HepG2 (cell line): Measurements from ENCODE around the gene YPEL3. TPM values are rescaled to one million over a fixed set of nuclear protein-coding genes. Genes with fewer than 3 reads are reported as not detected.

Experiments
- ATAC-seq: fragments of 200-7000 bp; cut with Tn5 transposase; 3 replicates; pipeline ENCODE4 v1.9.1; 2020; ENCODE audit warnings: mild to moderate bottlenecking, moderate library complexity
- BruUV-seq: library from RNA; stranded (reverse); fragments of 400-500 nt; replicated peaks from 2 replicates; lab custom pipeline; 2021; lab: Mats Ljungman, UMichigan
- CTCF ChIA-PET: fragments of 300-600 bp; formaldehyde crosslinking; extraction: SDS; loops from one replicate; lab custom pipeline; 2021; ENCODE audit warnings: low total read pairs, inconsistent platforms, low intra/inter-chr PET ratio; lab: Yijun Ruan, JAX
- POLR2A ChIA-PET: fragments of 350-600 bp; sonication (Branson Sonifier 250); formaldehyde crosslinking; loops from one replicate; lab custom pipeline; 2020; ENCODE audit warnings: antibody characterized with exemption, inconsistent platforms; lab: Yijun Ruan, JAX
- DNase-seq: peaks from one replicate; pipeline ENCODE4 v3.0.0-alpha.2; 2015; ENCODE audit warnings: low spot score
- FAIRE-seq: peaks from 3 replicates; lab custom pipeline; 2011; peaks lifted over from hg19 to GRCh38; lab: Jason Lieb, UNC
- H2AFZ ChIP-seq: one replicate; pipeline ENCODE4 v1.6.1; 2011; ENCODE audit warnings: low read length, inconsistent platforms
- H3K27ac ChIP-seq: fragments of 300-600 bp; 3 replicates; pipeline ENCODE4 v1.8.0; 2011; ENCODE audit warnings: mixed run types, mild to moderate bottlenecking, mixed read lengths, low read length, inconsistent platforms; ENCODE audit not compliant: insufficient read depth; ENCODE audit errors: extremely low read length
- H3K27me3 ChIP-seq, 2 experiments: fragments of 200-600 bp in 1 of 2; 2 replicates in 1 of 2; 3 replicates in 1 of 2; pipeline versions ENCODE4 v1.6.0 to v1.8.0; 2011; ENCODE audit warnings: low read length in 2 of 2, mild to moderate bottlenecking in 2 of 2, moderate library complexity in 2 of 2, inconsistent platforms in 1 of 2; ENCODE audit not compliant: insufficient read depth in 2 of 2, control insufficient read depth in 1 of 2
- H3K36me3 ChIP-seq, 2 experiments: fragments of 200-600 bp in 1 of 2; replicated peaks in 1 of 2; 2 replicates in 1 of 2; 3 replicates in 1 of 2; pipeline versions ENCODE4 v1.5.1 to v1.8.0; 2011; ENCODE audit warnings: low read length in 2 of 2, inconsistent platforms in 1 of 2; ENCODE audit not compliant: insufficient read depth in 2 of 2, control insufficient read depth in 1 of 2
- H3K4me1 ChIP-seq: 2 replicates; pipeline ENCODE4 v1.5.1; 2012; ENCODE audit warnings: low read length, inconsistent platforms; ENCODE audit not compliant: insufficient read depth
- H3K4me2 ChIP-seq: 2 replicates; pipeline ENCODE4 v1.6.0; 2011; ENCODE audit warnings: low read depth, low read length, inconsistent platforms
- H3K4me3 ChIP-seq, 3 experiments: fragments of 200-600 bp in 1 of 3; sonication (generic), shearing (Covaris generic) in 1 of 3; replicated peaks in 1 of 3; 2 replicates each; pipeline ENCODE4 v1.5.1; 2011 to 2016; ENCODE audit warnings: low read length in 3 of 3, inconsistent platforms in 2 of 3, low read depth in 2 of 3, mild to moderate bottlenecking in 2 of 3, control low read depth in 1 of 3, mixed read lengths in 1 of 3; ENCODE audit not compliant: insufficient read depth in 1 of 3
- H3K79me2 ChIP-seq: one replicate; pipeline ENCODE4 v1.6.1; 2011; ENCODE audit warnings: low read length, inconsistent platforms; ENCODE audit not compliant: insufficient read depth
- H3K9ac ChIP-seq: 2 replicates; pipeline ENCODE4 v1.6.0; 2011; ENCODE audit warnings: mild to moderate bottlenecking, low read depth, low read length, inconsistent platforms; ENCODE audit not compliant: insufficient read depth
- H3K9me3 ChIP-seq: 2 replicates; pipeline ENCODE4 v1.5.1; 2012; ENCODE audit warnings: mild to moderate bottlenecking, low read length
- H4K20me1 ChIP-seq: 2 replicates; pipeline ENCODE4 v1.6.0; 2011; ENCODE audit warnings: inconsistent platforms, mild to moderate bottlenecking, low read length, moderate library complexity; ENCODE audit not compliant: insufficient read depth
- AGO2 ChIP-seq: fragments of 200-400 bp; formaldehyde crosslinking; optimal IDR thresholded peaks from 2 replicates; pipeline ENCODE3; 2017; ENCODE audit warnings: mild to moderate bottlenecking, low read depth, low read length, moderate library complexity
- DMAP1 ChIP-seq: IDR thresholded peaks from 2 replicates; pipeline ENCODE4 v1.6.1; 2016
- FLYWCH1 ChIP-seq: sonication (generic); formaldehyde crosslinking; IDR thresholded peaks from 2 replicates; pipeline ENCODE4 v1.8.1; 2023; ENCODE audit warnings: mild to moderate bottlenecking, missing genetic modification reagents
- HNRNPUL1 ChIP-seq: fragments of 200-400 bp; formaldehyde crosslinking; IDR thresholded peaks from 2 replicates; pipeline ENCODE4 v1.6.1; 2017; ENCODE audit warnings: low read depth, mild to moderate bottlenecking, low read length, moderate library complexity
- NKX3-1 ChIP-seq: sonication (generic); formaldehyde crosslinking; IDR thresholded peaks from 2 replicates; pipeline ENCODE4 v1.5.0; 2020; ENCODE audit warnings: missing genetic modification reagents
- POLR2G ChIP-seq: fragments of 200-400 bp; formaldehyde crosslinking; IDR thresholded peaks from 2 replicates; pipeline ENCODE4 v1.6.1; 2018; ENCODE audit warnings: mild to moderate bottlenecking, low read depth, low read length, moderate library complexity
- RBFOX2 ChIP-seq: fragments of 200-400 bp; formaldehyde crosslinking; IDR thresholded peaks from 2 replicates; pipeline ENCODE4 v1.6.1; 2017; ENCODE audit warnings: low read depth, mild to moderate bottlenecking, low read length
- SMARCE1 ChIP-seq: fragments of 450-650 bp; IDR thresholded peaks from 2 replicates; pipeline ENCODE4 v1.6.1; 2017; ENCODE audit warnings: borderline replicate concordance
- TBX2 ChIP-seq: sonication (generic); formaldehyde crosslinking; IDR thresholded peaks from 2 replicates; pipeline ENCODE4 v1.5.0; 2020; ENCODE audit warnings: missing genetic modification reagents, mild to moderate bottlenecking, borderline replicate concordance
- ZNF589 ChIP-seq: sonication (generic); formaldehyde crosslinking; conservative IDR thresholded peaks from 2 replicates; pipeline ENCODE4 v1.8.0; 2022; ENCODE audit warnings: mild to moderate bottlenecking, moderate library complexity, missing genetic modification reagents
- WGBS: methylation state at CpG from one replicate; pipeline ENCODE4 v1.1.6; 2017; ENCODE audit warnings: low lambda C conversion rate; 5-methylcytosine and 5-hydroxymethylcytosine counted together
- in situ Hi-C: cut with HindIII; loops from 2 replicates; pipeline ENCODE4 v1.10.0; 2017; ENCODE audit warnings: low pct_unique_long_range_greater_than_20kb; ENCODE audit not compliant: extremely low pct_ligation_motif_present
- intact Hi-C: fragments of 100-400 bp; cut with micrococcal nuclease; formaldehyde crosslinking; loops from one replicate; pipeline ENCODE4 v1.10.0; 2022; ENCODE audit not compliant: unreplicated experiment
- polyA plus RNA-seq, 8 experiments: library from polyadenylated mRNA; depleted of rRNA in 3 of 8; stranded (reverse) in 7 of 8; unstranded in 1 of 8; fragments of >200 nt; fragmentation: Illumina TruSeq in 4 of 8; extraction: Trizol in 4 of 8; gene quantifications; 2 replicates each; pipeline versions ENCODE4 v1.2.1 to v1.2.3, GENCODE V29; 2011 to 2016; ENCODE audit warnings: low read depth in 4 of 8, missing spikeins in 1 of 8, mixed read lengths in 1 of 8; ENCODE audit not compliant: insufficient read depth in 1 of 8
- total RNA-seq, 5 experiments: library from RNA; depleted of rRNA; stranded (reverse); fragments of >200 nt; fragmentation: Illumina TruSeq; extraction: Trizol; gene quantifications; 2 replicates each; pipeline ENCODE4 v1.2.3, GENCODE V29; 2016; ENCODE audit warnings: low read depth in 1 of 5

YPEL3 gene
- total and polyA plus RNA-seq, 2 of the 13 experiments (the other 11 are each of a cell fraction or from before 2014, with no cell fraction given) = 5.4 to 47.0 TPM

DNA sequence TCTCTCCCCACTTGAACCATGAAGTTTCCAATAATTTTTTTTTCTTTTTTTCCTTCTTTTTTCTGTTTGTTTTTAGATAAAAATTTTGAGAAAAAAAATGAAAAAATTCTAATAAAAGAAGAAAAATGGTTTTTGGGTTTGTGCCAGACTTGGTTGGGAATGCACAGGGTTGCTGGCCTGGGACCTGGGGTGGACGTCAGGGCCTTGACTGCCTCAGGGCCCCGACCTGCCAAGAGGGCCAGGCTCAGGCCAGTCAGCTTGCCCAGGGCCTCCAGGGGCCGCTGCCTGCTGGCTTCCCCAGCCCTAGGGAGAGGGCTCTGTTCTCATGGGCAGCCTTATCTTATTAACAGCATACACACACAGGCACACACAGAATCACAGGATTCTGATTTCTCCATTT is 10.8 kb downstream of the YPEL3 start (continued):
- TF ChIP-seq FLYWCH1 (CRISPR knock-in tag) (no peak), NKX3-1 (CRISPR knock-in tag) (no peak), POLR2G (peak; percentile 26; the same call in 1 of the 2 replicates), ZNF589 (CRISPR knock-in tag) (no peak)

DNA sequence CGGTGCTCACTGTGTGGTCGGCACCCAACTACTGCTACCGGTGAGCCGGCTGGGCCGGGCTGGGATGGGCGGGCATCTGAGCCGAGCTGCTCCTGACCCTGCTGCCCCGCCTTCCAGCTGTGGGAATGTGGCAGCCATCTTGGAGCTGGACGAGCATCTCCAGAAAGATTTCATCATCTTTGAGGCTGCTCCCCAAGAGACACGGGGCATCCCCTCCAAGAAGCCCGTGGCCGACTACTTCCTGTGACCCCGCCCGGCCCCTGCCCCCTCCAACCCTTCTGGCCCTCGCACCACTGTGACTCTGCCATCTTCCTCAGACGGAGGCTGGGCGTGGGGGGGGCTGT is 11.2 kb downstream of the YPEL3 start:
- H3K27ac ChIP-seq = no peak overlapping the region
- H3K9me3 ChIP-seq = no peaks in the 10 kb centered on the region
- POLR2A ChIA-PET = interaction anchor here (2.2 kb wide), 1 partner anchor 19 kb away, joined by 11 read pairs; the partner anchor contains the start of gene ALDOA
- H2AFZ ChIP-seq = no peak overlapping the region
- no peak for TF ChIP-seq TBX2 (CRISPR knock-in tag)
- peak; percentile 57 for TF ChIP-seq RBFOX2
- TF ChIP-seq AGO2 = peak; percentile 13
- TF ChIP-seq SMARCE1 = no peak
- no peak for TF ChIP-seq DMAP1 (CRISPR knock-in tag)
- TF ChIP-seq HNRNPUL1 = no peak
- no peaks in the 10 kb centered on the region for H3K27me3 ChIP-seq
- H3K9ac ChIP-seq = no peak overlapping the region
- no peak for DNase-seq
- H3K36me3 ChIP-seq = peaks cover 24 to 45% of the 10 kb centered on the region in 2 experiments
- H3K4me3 ChIP-seq = no peak overlapping the region
- FAIRE-seq = no peak
- ATAC-seq = no peak
- no peak overlapping the region for H3K4me2 ChIP-seq
- H4K20me1 ChIP-seq = no peaks in the 10 kb centered on the region
- no TSS peak for BruUV-seq
- WGBS = 95% methylated on average over 17 of the region's 17 CpGs
- CTCF ChIA-PET = no interaction called here
- in situ Hi-C loops = loop anchor here (25.0 kb wide), 1 partner anchor 553 kb away; no protein-coding TSS in a partner anchor
- H3K79me2 ChIP-seq = peaks cover 16% of the 10 kb centered on the region
- H3K4me1 ChIP-seq = peaks cover 47% of the 10 kb centered on the region
- intact Hi-C loops = loop anchor here (10.0 kb wide), 1 partner anchor 570 kb away; the partner anchor contains the start of genes FBRS and PRR14
